ENCODE results near the gene ATP8A2. TPM values are rescaled to one million over a fixed set of nuclear protein-coding genes. Genes with fewer than 3 reads are reported as not detected.

The ATP8A2 gene
- total and polyA plus RNA-seq, 2 of the 8 experiments (the other 6 are each of a cell fraction or from before 2014, with no cell fraction given): 2.4 to 8.3 TPM

GRCh38 chr13:26029581-26030136 is 657.9 kb downstream of the ATP8A2 start:
- Histone ChIP-seq H4K20me1 (replicated peaks in 1 of 2; ENCODE audit: control insufficient read depth in 1 of 2, insufficient read depth in 2 of 2, low read length in 2 of 2) (no peaks in the 10 kb centered on the region), H3K23ac (ENCODE audit: insufficient read length) (no peak overlapping the region), H3K36me3 (ENCODE audit: control insufficient read depth in 2 of 4, insufficient read depth in 4 of 4, low read length in 3 of 4) (0 out of 8 replicates have a peak, but pooled peaks cover 0 to 2% (median 0%) of the 10 kb centered on the region in 4 experiments), H2AK5ac (ENCODE audit: low read depth, low read length) (no peak overlapping the region), H2BK12ac (ENCODE audit: low read depth, low read length) (no peak overlapping the region), H2AFZ (ENCODE audit: low read length) (0 out of 2 replicates have a peak overlapping the region, but pooled peaks have one; percentile 1), H3K9me3 (ENCODE audit: insufficient read depth in 2 of 2, low read depth in 1 of 2, low read length in 1 of 2) (peaks cover 5 to 6% of the 10 kb centered on the region in 2 experiments; a peak in 3 of 4 replicates), H3K4me1 (replicated peaks in 1 of 4; ENCODE audit: control insufficient read depth in 3 of 4, insufficient read depth in 4 of 4, low read length in 3 of 4) (peaks cover 0 to 14% (median 6%) of the 10 kb centered on the region in 4 experiments; a peak in 5 of 7 replicates), H4K91ac (replicated peaks; ENCODE audit: insufficient read length, low read length) (no peak overlapping the region), H3K79me2 (ENCODE audit: control insufficient read depth in 1 of 2, insufficient read depth in 2 of 2, low read length in 2 of 2) (no peaks in the 10 kb centered on the region), H3K23me2 (ENCODE audit: low read depth, low read length) (no peaks in the 10 kb centered on the region), H2BK5ac (ENCODE audit: low read depth, low read length) (no peak overlapping the region), H2BK120ac (replicated peaks; ENCODE audit: low read depth, low read length) (no peak overlapping the region), H3K4ac (replicated peaks; ENCODE audit: insufficient read length, low read depth, low read length) (no peak overlapping the region), H3K14ac (ENCODE audit: insufficient read length) (no peak overlapping the region), H3K4me3 (ENCODE audit: extremely low read depth in 1 of 4, insufficient read depth in 2 of 4, low read depth in 3 of 4, low read length in 4 of 4) (no peak overlapping the region), H2BK20ac (ENCODE audit: low read length) (no peak overlapping the region; the same call in 1 of the 2 replicates), H3K27ac (ENCODE audit: low read depth, low read length) (no peak overlapping the region), H3K4me2 (ENCODE audit: insufficient read depth in 1 of 2, low read depth in 2 of 2, low read length in 2 of 2) (no peak overlapping the region), H4K8ac (ENCODE audit: extremely low read depth, insufficient read depth, low read length) (no peak overlapping the region), H3K56ac (replicated peaks; ENCODE audit: insufficient read length, low read depth, low read length) (no peak overlapping the region), H2BK15ac (ENCODE audit: low read length) (no peak overlapping the region), H4K5ac (ENCODE audit: insufficient read length, low read depth, low read length) (no peak overlapping the region), H3K18ac (ENCODE audit: extremely low read depth, low read length) (no peak overlapping the region), H3K79me1 (ENCODE audit: low read depth, low read length) (no peaks in the 10 kb centered on the region), H3K27me3 (replicated peaks in 1 of 4; ENCODE audit: control insufficient read depth in 3 of 4, extremely low read depth in 1 of 4, insufficient read depth in 3 of 4, low read length in 3 of 4) (no peaks in the 10 kb centered on the region), H3K9ac (replicated peaks in 1 of 4; ENCODE audit: extremely low read depth in 1 of 4, low read depth in 3 of 4, low read length in 3 of 4) (no peak overlapping the region)
- TF ChIP-seq TBP (IDR thresholded peaks at IDR 0.05; ENCODE audit: low read depth, low read length) (no peak), CTBP2 (IDR thresholded peaks at IDR 0.05; ENCODE audit: borderline replicate concordance, insufficient read depth, insufficient read length, low read length) (no peak), SIN3A (conservative IDR thresholded peaks at IDR 0.05 in 1 of 2, IDR thresholded peaks at IDR 0.05 in 1 of 2; ENCODE audit: low read depth in 1 of 2, low read length in 2 of 2) (no peak), SIRT6 (IDR thresholded peaks at IDR 0.05; ENCODE audit: low read length) (no peak), SRF (IDR thresholded peaks at IDR 0.05; ENCODE audit: low read depth, low read length) (no peak)
- ChIA-PET CTCF (ENCODE audit: partially characterized antibody) (interaction anchor here (1.5 to 9.2 kb wide), 3 partner anchors 8 to 455 kb away, joined by 3 to 53 read pairs (median 7); no protein-coding TSS in a partner anchor), POLR2A (ENCODE audit: partially characterized antibody) (interaction anchor here (1.1 to 1.8 kb wide), 2 partner anchors 20 to 21 kb away, joined by 3 to 6 read pairs; partner anchors contain the start of gene SHISA2)
- peak in 1 of 2 experiments; percentile 39 for DNase-seq (ENCODE audit: low read depth in 1 of 2, low spot score in 2 of 2)
- 88% methylated on average over 4 of the region's 4 CpGs; no CpG with 5 or more reads in 1 of the 2 experiments for WGBS, 2 experiments (ENCODE audit: extremely low coverage in 1 of 2, insufficient coverage in 1 of 2, insufficient read length in 1 of 2, insufficient replicate concordance in 2 of 2, low coverage in 1 of 2, low lambda C conversion rate in 2 of 2, missing lambda C conversion rate in 1 of 2)
- no peak for FAIRE-seq

Measured in H1 (cell line).